H1 (cell line): ENCODE results near the gene FBN3. TPM values are rescaled to one million over a fixed set of nuclear protein-coding genes. Genes with fewer than 3 reads are reported as not detected.

Experiments used
- CTCF ChIA-PET: fragments of 300-600 bp; sonication (Branson Sonifier 250); formaldehyde crosslinking; loops from one replicate; lab custom pipeline; 2021; ENCODE audit not compliant: partially characterized antibody; lab: Charles Lee
- POLR2A ChIA-PET: fragments of 300-600 bp; sonication (Branson Sonifier 250); formaldehyde crosslinking; loops from one replicate; lab custom pipeline; 2021; ENCODE audit warnings: inconsistent platforms; ENCODE audit not compliant: partially characterized antibody; lab: Charles Lee
- DNase-seq, 2 experiments: peaks; one replicate each; pipeline versions ENCODE4 v3.0.0 to v3.0.0-alpha.2; 2010 to 2022; ENCODE audit warnings: low spot score in 2 of 2, low read depth in 1 of 2, mixed read lengths in 1 of 2
- FAIRE-seq: peaks from 2 replicates; lab custom pipeline; 2011; peaks lifted over from hg19 to GRCh38; lab: Jason Lieb, UNC
- H2AFZ ChIP-seq: 2 replicates; pipeline ENCODE4 v1.8.1; 2012; ENCODE audit warnings: low read length, inconsistent platforms
- H2AK5ac ChIP-seq: 2 replicates; pipeline ENCODE4 v1.6.1; 2013; ENCODE audit warnings: low read depth, low read length
- H2BK120ac ChIP-seq: replicated peaks from 2 replicates; pipeline ENCODE3; 2013; ENCODE audit warnings: low read depth, low read length, inconsistent platforms
- H2BK12ac ChIP-seq: 2 replicates; pipeline ENCODE4 v1.6.1; 2013; ENCODE audit warnings: low read depth, low read length
- H2BK15ac ChIP-seq: 2 replicates; pipeline ENCODE4 v1.6.1; 2013; ENCODE audit warnings: low read length
- H2BK20ac ChIP-seq: 2 replicates; pipeline ENCODE4 v1.6.1; 2013; ENCODE audit warnings: low read length
- H2BK5ac ChIP-seq: 2 replicates; pipeline ENCODE4 v1.6.1; 2013; ENCODE audit warnings: low read depth, low read length
- H3K14ac ChIP-seq: 2 replicates; pipeline ENCODE4 v1.6.1; 2013; ENCODE audit warnings: inconsistent platforms; ENCODE audit not compliant: insufficient read length
- H3K18ac ChIP-seq: 2 replicates; pipeline ENCODE4 v1.6.1; 2013; ENCODE audit warnings: low read length; ENCODE audit errors: extremely low read depth
- H3K23ac ChIP-seq: 2 replicates; pipeline ENCODE4 v1.6.1; 2013; ENCODE audit warnings: inconsistent platforms; ENCODE audit not compliant: insufficient read length
- H3K23me2 ChIP-seq: 2 replicates; pipeline ENCODE4 v1.6.1; 2013; ENCODE audit warnings: low read depth, low read length
- H3K27ac ChIP-seq: 2 replicates; pipeline ENCODE4 v1.6.1; 2011; ENCODE audit warnings: low read depth, low read length, inconsistent platforms
- H3K27me3 ChIP-seq, 4 experiments: replicated peaks in 1 of 4; 1 replicate in 1 of 4; 2 replicates in 3 of 4; pipeline versions ENCODE4 v1.6.1 to v1.8.1; 2011 to 2013; ENCODE audit warnings: low read length in 3 of 4, mild to moderate bottlenecking in 3 of 4, inconsistent platforms in 2 of 4, mixed read lengths in 2 of 4, moderate library complexity in 1 of 4; ENCODE audit not compliant: control insufficient read depth in 3 of 4, insufficient read depth in 3 of 4; ENCODE audit errors: extremely low read depth in 1 of 4
- H3K36me3 ChIP-seq, 4 experiments: 2 replicates each; pipeline versions ENCODE4 v1.6.1 to v1.8.1; 2011 to 2013; ENCODE audit warnings: mild to moderate bottlenecking in 4 of 4, low read length in 3 of 4, moderate library complexity in 2 of 4, control low read depth in 1 of 4, inconsistent platforms in 1 of 4; ENCODE audit not compliant: insufficient read depth in 4 of 4, control insufficient read depth in 2 of 4
- H3K4ac ChIP-seq: replicated peaks from 2 replicates; pipeline ENCODE3; 2013; ENCODE audit warnings: low read length, low read depth, mixed read lengths, inconsistent platforms; ENCODE audit not compliant: insufficient read length
- H3K4me1 ChIP-seq, 4 experiments: replicated peaks in 1 of 4; 1 replicate in 1 of 4; 2 replicates in 3 of 4; pipeline versions ENCODE4 v1.6.1 to v1.8.1; 2011 to 2013; ENCODE audit warnings: low read length in 3 of 4, inconsistent platforms in 2 of 4, mixed read lengths in 1 of 4; ENCODE audit not compliant: insufficient read depth in 4 of 4, control insufficient read depth in 3 of 4
- H3K4me2 ChIP-seq, 2 experiments: 2 replicates each; pipeline versions ENCODE4 v1.6.1 to v1.8.1; 2011 to 2013; ENCODE audit warnings: low read depth in 2 of 2, low read length in 2 of 2, control low read depth in 1 of 2, inconsistent platforms in 1 of 2, mild to moderate bottlenecking in 1 of 2; ENCODE audit not compliant: insufficient read depth in 1 of 2
- H3K4me3 ChIP-seq, 4 experiments: fragments of 200-600, 300-600 bp in 1 of 4; sonication (generic), shearing (Covaris generic), sonication (Bioruptor Twin) in 1 of 4; 2 replicates each; pipeline versions ENCODE4 v1.5.1 to v1.8.1; 2011 to 2016; ENCODE audit warnings: low read length in 4 of 4, low read depth in 3 of 4, control low read depth in 2 of 4, inconsistent platforms in 2 of 4, mild to moderate bottlenecking in 2 of 4, mixed read lengths in 1 of 4, moderate library complexity in 1 of 4; ENCODE audit not compliant: insufficient read depth in 2 of 4; ENCODE audit errors: extremely low read depth in 1 of 4
- H3K56ac ChIP-seq: replicated peaks from 2 replicates; pipeline ENCODE3; 2013; ENCODE audit warnings: low read depth, mild to moderate bottlenecking, mixed read lengths, low read length, inconsistent platforms; ENCODE audit not compliant: insufficient read length
- H3K79me1 ChIP-seq: 2 replicates; pipeline ENCODE4 v1.6.1; 2013; ENCODE audit warnings: low read depth, low read length, control low read depth
- H3K79me2 ChIP-seq, 2 experiments: 2 replicates each; pipeline versions ENCODE4 v1.6.1 to v1.8.1; 2012 to 2013; ENCODE audit warnings: low read length in 2 of 2, mild to moderate bottlenecking in 2 of 2, inconsistent platforms in 1 of 2; ENCODE audit not compliant: insufficient read depth in 2 of 2, control insufficient read depth in 1 of 2
- H3K9ac ChIP-seq, 4 experiments: replicated peaks in 1 of 4; 1 replicate in 1 of 4; 2 replicates in 3 of 4; pipeline versions ENCODE4 v1.6.1 to v1.8.1; 2011 to 2013; ENCODE audit warnings: low read depth in 3 of 4, low read length in 3 of 4, control low read depth in 2 of 4, mild to moderate bottlenecking in 2 of 4, moderate library complexity in 2 of 4, inconsistent platforms in 1 of 4; ENCODE audit errors: extremely low read depth in 1 of 4
- H3K9me3 ChIP-seq, 2 experiments: 2 replicates each; pipeline versions ENCODE4 v1.6.1 to v1.8.1; 2012 to 2013; ENCODE audit warnings: mild to moderate bottlenecking in 2 of 2, moderate library complexity in 2 of 2, control low read depth in 1 of 2, inconsistent platforms in 1 of 2, low read depth in 1 of 2, low read length in 1 of 2, mixed read lengths in 1 of 2; ENCODE audit not compliant: insufficient read depth in 2 of 2
- H4K20me1 ChIP-seq, 2 experiments: replicated peaks in 1 of 2; 2 replicates each; pipeline versions ENCODE3 to v1.8.1; 2011 to 2013; ENCODE audit warnings: inconsistent platforms in 2 of 2, low read length in 2 of 2, mild to moderate bottlenecking in 1 of 2; ENCODE audit not compliant: insufficient read depth in 2 of 2, control insufficient read depth in 1 of 2
- H4K5ac ChIP-seq: 2 replicates; pipeline ENCODE4 v1.6.1; 2013; ENCODE audit warnings: low read length, low read depth, mixed read lengths, inconsistent platforms; ENCODE audit not compliant: insufficient read length
- H4K8ac ChIP-seq: 2 replicates; pipeline ENCODE4 v1.8.0; 2013; ENCODE audit warnings: mild to moderate bottlenecking, moderate library complexity, low read length, inconsistent platforms; ENCODE audit not compliant: insufficient read depth; ENCODE audit errors: extremely low read depth
- H4K91ac ChIP-seq: replicated peaks from 2 replicates; pipeline ENCODE3; 2013; ENCODE audit warnings: low read length, mixed read lengths, inconsistent platforms; ENCODE audit not compliant: insufficient read length
- CTBP2 ChIP-seq: IDR thresholded peaks from 2 replicates; pipeline ENCODE4 v1.7.0; 2011; ENCODE audit warnings: borderline replicate concordance, mild to moderate bottlenecking, moderate library complexity, mixed read lengths, low read length; ENCODE audit not compliant: insufficient read depth, insufficient read length
- GABPA ChIP-seq: IDR thresholded peaks from 2 replicates; pipeline ENCODE4 v1.6.1; 2011; ENCODE audit warnings: mild to moderate bottlenecking, low read length, moderate library complexity, borderline replicate concordance; ENCODE audit not compliant: insufficient read depth
- GTF2F1 ChIP-seq: IDR thresholded peaks from 2 replicates; pipeline ENCODE4 v1.6.1; 2012; ENCODE audit warnings: low read depth, low read length, improper control_type of control experiment, borderline replicate concordance
- KDM5A ChIP-seq: fragments of 200-600 bp; IDR thresholded peaks from 2 replicates; pipeline ENCODE4 v1.7.1; 2012; ENCODE audit warnings: mild to moderate bottlenecking, low read length, inconsistent platforms, mixed read lengths
- RAD21 ChIP-seq, 2 experiments: IDR thresholded peaks in 1 of 2; conservative IDR thresholded peaks in 1 of 2; 2 replicates each; pipeline ENCODE4 v1.6.1; 2011; ENCODE audit warnings: low read depth in 2 of 2, low read length in 2 of 2, improper control_type of control experiment in 1 of 2, inconsistent platforms in 1 of 2, mild to moderate bottlenecking in 1 of 2, moderate library complexity in 1 of 2
- SP2 ChIP-seq: IDR thresholded peaks from 2 replicates; pipeline ENCODE4 v1.6.1; 2012; ENCODE audit warnings: mild to moderate bottlenecking, low read length, inconsistent platforms
- TBP ChIP-seq: IDR thresholded peaks from 2 replicates; pipeline ENCODE4 v1.6.1; 2011; ENCODE audit warnings: low read depth, low read length, improper control_type of control experiment
- USF2 ChIP-seq: IDR thresholded peaks from 2 replicates; pipeline ENCODE4 v1.6.1; 2011; ENCODE audit warnings: low read length, improper control_type of control experiment
- WGBS, 2 experiments: shearing (Covaris generic) in 1 of 2; methylation state at CpG; one replicate each; pipeline versions ENCODE4 v1.1.6 to v1.1.7; 2013 to 2015; ENCODE audit warnings: low lambda C conversion rate in 2 of 2, mixed read lengths in 2 of 2, inconsistent platforms in 1 of 2, low coverage in 1 of 2, missing lambda C conversion rate in 1 of 2; ENCODE audit not compliant: insufficient replicate concordance in 2 of 2, insufficient coverage in 1 of 2, insufficient read length in 1 of 2; ENCODE audit errors: extremely low coverage in 1 of 2, missing lambda C conversion rate in 1 of 2; 5-methylcytosine and 5-hydroxymethylcytosine counted together
- polyA plus RNA-seq, 7 experiments: library from polyadenylated mRNA; depleted of rRNA in 3 of 7; stranded (reverse) in 5 of 7; unstranded in 2 of 7; fragments of >200 nt in 5 of 7; fragments of 200-250 nt in 2 of 7; gene quantifications; 1 replicate in 5 of 7; 2 replicates in 1 of 7; 4 replicates in 1 of 7; pipeline versions ENCODE4 v1.2.1 to v1.2.3, GENCODE V29; 2011 to 2013; ENCODE audit warnings: missing spikeins in 2 of 7, mixed read lengths in 2 of 7
- total RNA-seq: library from RNA; stranded (reverse); fragmentation: NEBNext Ultra II Directional; extraction: Animal tissue kit (Norgen Biotek cat#: 25700); gene quantifications from 2 replicates; pipeline ENCODE4 v1.2.1, GENCODE V29; 2021

Gene FBN3
- total and polyA plus RNA-seq, 2 of the 8 experiments (the other 6 are each of a cell fraction or from before 2014, with no cell fraction given) = 37.1 to 38.7 TPM

DNA sequence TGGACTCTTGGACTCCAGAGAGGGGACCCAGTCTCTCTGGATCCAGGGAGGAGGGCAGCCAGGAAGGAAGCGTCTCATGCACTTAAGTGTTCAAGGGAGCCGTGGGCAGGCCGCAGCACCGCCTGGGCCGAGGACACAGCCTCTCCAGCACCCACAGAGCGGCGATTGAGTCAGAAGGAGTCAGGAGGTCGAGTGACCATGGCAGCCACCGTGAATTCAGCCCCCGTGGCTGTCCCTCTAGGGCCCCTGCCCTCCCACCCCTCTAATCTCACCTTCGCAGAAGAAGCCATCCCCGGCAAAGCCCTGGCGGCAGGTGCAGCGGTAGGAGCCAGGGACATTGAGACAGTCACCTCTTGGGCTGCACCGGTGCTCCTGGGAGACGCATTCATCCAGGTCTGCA lies 38.0 kb downstream of the FBN3 start:
- Histone ChIP-seq H3K23me2 (peaks cover 15% of the 10 kb centered on the region; the same call in 1 of the 2 replicates), H2BK5ac (no peak overlapping the region), H3K4me2 (no peak overlapping the region), H2AFZ (no peak overlapping the region), H2AK5ac (no peak overlapping the region), H3K9ac (no peak overlapping the region), H3K79me2 (no peaks in the 10 kb centered on the region), H3K23ac (no peak overlapping the region), H3K14ac (no peak overlapping the region), H4K91ac (no peak overlapping the region), H3K4me1 (no peaks in the 10 kb centered on the region), H4K8ac (no peak overlapping the region), H3K4ac (no peak overlapping the region), H3K27me3 (no peaks in the 10 kb centered on the region), H3K9me3 (no peaks in the 10 kb centered on the region), H2BK15ac (no peak overlapping the region), H3K36me3 (peaks cover 5 to 63% (median 42%) of the 10 kb centered on the region in 4 experiments; a peak in 6 of 8 replicates), H2BK120ac (no peak overlapping the region), H3K4me3 (no peak overlapping the region), H3K56ac (no peak overlapping the region), H2BK12ac (no peak overlapping the region), H4K5ac (no peak overlapping the region), H3K18ac (no peak overlapping the region), H3K79me1 (no peaks in the 10 kb centered on the region), H4K20me1 (peaks cover 0 to 4% of the 10 kb centered on the region in 2 experiments), H2BK20ac (no peak overlapping the region), H3K27ac (no peak overlapping the region)
- ChIA-PET POLR2A (interaction anchor here (0.6 to 1.1 kb wide), 2 partner anchors 10 to 296 kb away, joined by 3 read pairs; no protein-coding TSS in a partner anchor), CTCF (no interaction called here)
- WGBS, 2 experiments = 93% methylated on average over 12 of the region's 16 CpGs; no CpG with 5 or more reads in 1 of the 2 experiments
- DNase-seq (no peak), FAIRE-seq (no peak)
- TF ChIP-seq TBP (no peak), GABPA (no peak), GTF2F1 (no peak), USF2 (no peak), CTBP2 (no peak), SP2 (no peak), RAD21 (IDR thresholded peaks at IDR 0.05 in 1 of 2, conservative IDR thresholded peaks at IDR 0.05 in 1 of 2; ENCODE audit: low read depth in 2 of 2, low read length in 2 of 2) (no peak), KDM5A (no peak)
